GM23338 (cell line): ENCODE measurements around the gene SMG7. TPM values are rescaled to one million over a fixed set of nuclear protein-coding genes. Genes with fewer than 3 reads are reported as not detected.

Experiments used
- ATAC-seq: fragments of 200-7000 bp; cut with Tn5 transposase; 3 replicates; pipeline ENCODE4 v1.9.1; 2020
- DNase-seq: peaks from one replicate; pipeline ENCODE4 v3.0.0-alpha.2; 2015; ENCODE audit warnings: low spot score
- H2AFZ ChIP-seq: fragments of 200-600 bp; sonication (generic); 2 replicates; pipeline ENCODE4 v1.8.0; 2016; ENCODE audit warnings: antibody characterized with exemption, mild to moderate bottlenecking, moderate library complexity
- H3F3A ChIP-seq: fragments of 200-600 bp; sonication (generic); replicated peaks from 2 replicates; pipeline ENCODE4 v1.8.0; 2017; ENCODE audit warnings: antibody characterized with exemption, mixed run types, low read depth
- H3K27ac ChIP-seq: fragments of 200-600 bp; sonication (generic); 2 replicates; pipeline ENCODE4 v1.6.1; 2016; ENCODE audit warnings: low read depth
- H3K27me3 ChIP-seq: fragments of 200-600 bp; sonication (generic); 2 replicates; pipeline ENCODE4 v1.8.0; 2016; ENCODE audit warnings: mild to moderate bottlenecking, mixed run types, moderate library complexity; ENCODE audit not compliant: insufficient read depth
- H3K36me3 ChIP-seq: fragments of 200-600 bp; sonication (generic); 2 replicates; pipeline ENCODE4 v1.8.0; 2016; ENCODE audit warnings: mild to moderate bottlenecking; ENCODE audit not compliant: insufficient read depth
- H3K4me1 ChIP-seq: fragments of 200-600 bp; sonication (generic); 2 replicates; pipeline ENCODE4 v1.8.0; 2016; ENCODE audit warnings: mild to moderate bottlenecking, moderate library complexity; ENCODE audit not compliant: insufficient read depth
- H3K4me2 ChIP-seq: fragments of 200-600 bp; sonication (generic); 2 replicates; pipeline ENCODE4 v1.7.1; 2017; ENCODE audit warnings: mixed run types
- H3K4me3 ChIP-seq: fragments of 200-600 bp; sonication (generic); 2 replicates; pipeline ENCODE4 v1.6.1; 2016; ENCODE audit warnings: mixed run types
- H3K79me2 ChIP-seq: fragments of 200-600 bp; sonication (generic); replicated peaks from 2 replicates; pipeline ENCODE4 v1.8.0; 2017; ENCODE audit warnings: mild to moderate bottlenecking; ENCODE audit not compliant: insufficient read depth
- H3K9me2 ChIP-seq: fragments of 200-600 bp; sonication (generic); 2 replicates; pipeline ENCODE4 v1.8.0; 2017; ENCODE audit not compliant: insufficient read depth
- H4K20me1 ChIP-seq: fragments of 200-600 bp; sonication (generic); replicated peaks from 2 replicates; pipeline ENCODE4 v1.8.0; 2017; ENCODE audit warnings: mild to moderate bottlenecking; ENCODE audit not compliant: insufficient read depth
- H3K27ac Mint-ChIP-seq: 2 replicates; pipeline ENCODE4 v1.8.0; 2020; ENCODE audit warnings: inconsistent platforms, mild to moderate bottlenecking, moderate library complexity, mixed read lengths
- H3K27me3 Mint-ChIP-seq: 3 replicates; pipeline ENCODE4 v1.8.0; 2022; ENCODE audit warnings: low read depth, mild to moderate bottlenecking, moderate library complexity, mixed read lengths, inconsistent platforms; ENCODE audit not compliant: insufficient read depth, poor library complexity
- H3K36me3 Mint-ChIP-seq: 3 replicates; pipeline ENCODE4 v1.8.0; 2021; ENCODE audit warnings: low read depth, mild to moderate bottlenecking, inconsistent platforms, moderate library complexity, mixed read lengths
- H3K4me1 Mint-ChIP-seq: 3 replicates; pipeline ENCODE4 v1.8.0; 2020; ENCODE audit warnings: mild to moderate bottlenecking, inconsistent platforms, mixed read lengths
- H3K4me3 Mint-ChIP-seq: 3 replicates; pipeline ENCODE4 v1.8.0; 2021; ENCODE audit warnings: moderate library complexity, mild to moderate bottlenecking, inconsistent platforms, mixed read lengths
- H3K9me3 Mint-ChIP-seq: 3 replicates; pipeline ENCODE4 v1.8.0; 2020; ENCODE audit warnings: moderate library complexity, mild to moderate bottlenecking, inconsistent platforms, mixed read lengths
- CREB1 ChIP-seq: fragments of 250-450 bp; sonication (Bioruptor Pico); IDR thresholded peaks from 2 replicates; pipeline ENCODE4 v1.5.0; 2020; ENCODE audit warnings: low read depth, mild to moderate bottlenecking, moderate library complexity
- CTCF ChIP-seq, 2 experiments: fragments of 200-600 bp in 1 of 2; sonication (generic) in 1 of 2; conservative IDR thresholded peaks; 2 replicates each; pipeline versions ENCODE4 v1.5.1 to v1.6.1; 2016 to 2017; ENCODE audit warnings: antibody characterized with exemption in 2 of 2, low read depth in 2 of 2, mild to moderate bottlenecking in 2 of 2, moderate library complexity in 1 of 2
- ETS1 ChIP-seq: IDR thresholded peaks from 2 replicates; pipeline ENCODE4 v1.6.1; 2016; ENCODE audit warnings: antibody characterized with exemption
- EZH2 ChIP-seq: fragments of 200-600 bp; sonication (generic); IDR thresholded peaks from one replicate; pipeline ENCODE4 v1.8.0; 2017; ENCODE audit warnings: antibody characterized with exemption, mild to moderate bottlenecking, low read depth; ENCODE audit not compliant: unreplicated experiment
- EZH2phosphoT487 ChIP-seq: fragments of 200-600 bp; sonication (generic); IDR thresholded peaks from one replicate; pipeline ENCODE4 v1.8.1; 2018; ENCODE audit warnings: antibody characterized with exemption; ENCODE audit not compliant: unreplicated experiment
- POLR2AphosphoS5 ChIP-seq: IDR thresholded peaks from 2 replicates; pipeline ENCODE4 v1.6.1; 2016; ENCODE audit warnings: antibody characterized with exemption, low read depth
- REST ChIP-seq: IDR thresholded peaks from one replicate; pipeline ENCODE4 v1.6.1; 2018; ENCODE audit warnings: antibody characterized with exemption; ENCODE audit not compliant: unreplicated experiment
- STAT1 ChIP-seq: IDR thresholded peaks from one replicate; pipeline ENCODE4 v1.6.1; 2016; ENCODE audit warnings: antibody characterized with exemption; ENCODE audit not compliant: unreplicated experiment
- ZNF114 ChIP-seq: fragments of 250-450 bp; sonication (Bioruptor Pico); IDR thresholded peaks from 2 replicates; pipeline ENCODE4 v1.5.0; 2020; ENCODE audit warnings: mild to moderate bottlenecking, moderate library complexity
- ZNF331 ChIP-seq: fragments of 250-450 bp; sonication (Bioruptor Pico); IDR thresholded peaks from 2 replicates; pipeline ENCODE4 v1.5.0; 2020; ENCODE audit warnings: low read depth, mild to moderate bottlenecking, moderate library complexity
- polyA plus RNA-seq: library from polyadenylated mRNA; unstranded; fragments of >200 nt; fragmentation: Nextera tagmentation; extraction: Ambion mirVana; gene quantifications from 2 replicates; pipeline ENCODE4 v1.2.1, GENCODE V29; 2016
- total RNA-seq: library from RNA; depleted of rRNA; stranded (reverse); fragments of >200 nt; shearing (Covaris generic); gene quantifications from 2 replicates; pipeline ENCODE4 v1.2.3, GENCODE V29; 2014

The SMG7 gene
- total and polyA plus RNA-seq, 2 experiments from 2014 or later, result 33.0 to 79.4 TPM

GRCh38 chr1:183435497-183435896 lies 36.8 kb upstream of the SMG7 start (continued):
- no peak for TF ChIP-seq EZH2phosphoT487
- TF ChIP-seq CTCF (conservative IDR thresholded peaks at IDR 0.05; ENCODE audit: low read depth in 2 of 2), result no peak
- TF ChIP-seq CREB1 (CRISPR knock-in tag), result no peak

GRCh38 chr1:183438060-183438459 lies 34.2 kb upstream of the SMG7 start:
- Histone ChIP-seq H3K27me3 (no peaks in the 10 kb centered on the region), H3K4me1 (peaks cover 11% of the 10 kb centered on the region), H3K27ac (no peak overlapping the region), H3K9me2 (no peaks in the 10 kb centered on the region; the same call in 1 of the 2 replicates), H2AFZ (no peak overlapping the region), H3K4me3 (no peak overlapping the region), H3K4me2 (no peak overlapping the region), H3K36me3 (no peaks in the 10 kb centered on the region), H3K79me2 (no peaks in the 10 kb centered on the region), H3F3A (no peaks in the 10 kb centered on the region), H4K20me1 (no peaks in the 10 kb centered on the region)
- TF ChIP-seq ETS1 (no peak), ZNF114 (CRISPR knock-in tag) (no peak), ZNF331 (CRISPR knock-in tag) (no peak)
- DNase-seq (no peak), ATAC-seq (no peak)
- Mint-ChIP-seq H3K4me3 (no peak overlapping the region), H3K27ac (no peak overlapping the region), H3K27me3 (no peaks in the 10 kb centered on the region), H3K9me3 (no peaks in the 10 kb centered on the region), H3K36me3 (no peaks in the 10 kb centered on the region), H3K4me1 (peaks cover 17% of the 10 kb centered on the region)

- Histone ChIP-seq H3K27me3 (no peaks in the 10 kb centered on the region), H3K36me3 (no peaks in the 10 kb centered on the region), H3K27ac (no peak overlapping the region), H2AFZ (no peak overlapping the region), H3K4me1 (peaks cover 12% of the 10 kb centered on the region; the same call in 1 of the 2 replicates), H3K79me2 (no peaks in the 10 kb centered on the region), H3F3A (no peaks in the 10 kb centered on the region), H3K9me2 (no peaks in the 10 kb centered on the region; the same call in 1 of the 2 replicates), H4K20me1 (no peaks in the 10 kb centered on the region), H3K4me3 (no peak overlapping the region), H3K4me2 (no peak overlapping the region)
- H3K27ac Mint-ChIP-seq, result no peak overlapping the region
- ATAC-seq (no peak), DNase-seq (no peak)
- no peaks in the 10 kb centered on the region for H3K9me3 Mint-ChIP-seq
- H3K36me3 Mint-ChIP-seq, result no peaks in the 10 kb centered on the region
- H3K4me3 Mint-ChIP-seq, result no peak overlapping the region
- H3K4me1 Mint-ChIP-seq, result peaks cover 4% of the 10 kb centered on the region; the same call in 1 of the 3 replicates
- H3K27me3 Mint-ChIP-seq, result peaks cover 1% of the 10 kb centered on the region
- TF ChIP-seq POLR2AphosphoS5, result no peak
- TF ChIP-seq ZNF331 (CRISPR knock-in tag), result no peak
- no peak for TF ChIP-seq EZH2
- TF ChIP-seq ZNF114 (CRISPR knock-in tag), result no peak
- no peak for TF ChIP-seq EZH2phosphoT487
- TF ChIP-seq CREB1 (CRISPR knock-in tag), result no peak
- TF ChIP-seq REST, result no peak
- no peak for TF ChIP-seq STAT1
These were observed 29.3 kb upstream of the SMG7 start for GRCh38 chr1:183443011-183443410.
